HG02870 (cell line): Measurements from ENCODE around the gene FBXW7.
A peak's percentile ranks its signal among the peaks of the same experiment; 100 is the strongest.

Experiments used
- ATAC-seq: cut with Tn5 transposase; IDR thresholded peaks from one replicate; pipeline ENCODE4 v1.9.1; 2021; ENCODE audit warnings: mild to moderate bottlenecking, moderate library complexity; ENCODE audit not compliant: unreplicated experiment

The FBXW7 gene

GRCh38 chr4:152513078-152513477 is 22.8 kb downstream of the FBXW7 start:
- no peak for ATAC-seq

- no peak for ATAC-seq
Measured at GRCh38 chr4:152512483-152512882, 23.4 kb downstream of the FBXW7 start.

DNA sequence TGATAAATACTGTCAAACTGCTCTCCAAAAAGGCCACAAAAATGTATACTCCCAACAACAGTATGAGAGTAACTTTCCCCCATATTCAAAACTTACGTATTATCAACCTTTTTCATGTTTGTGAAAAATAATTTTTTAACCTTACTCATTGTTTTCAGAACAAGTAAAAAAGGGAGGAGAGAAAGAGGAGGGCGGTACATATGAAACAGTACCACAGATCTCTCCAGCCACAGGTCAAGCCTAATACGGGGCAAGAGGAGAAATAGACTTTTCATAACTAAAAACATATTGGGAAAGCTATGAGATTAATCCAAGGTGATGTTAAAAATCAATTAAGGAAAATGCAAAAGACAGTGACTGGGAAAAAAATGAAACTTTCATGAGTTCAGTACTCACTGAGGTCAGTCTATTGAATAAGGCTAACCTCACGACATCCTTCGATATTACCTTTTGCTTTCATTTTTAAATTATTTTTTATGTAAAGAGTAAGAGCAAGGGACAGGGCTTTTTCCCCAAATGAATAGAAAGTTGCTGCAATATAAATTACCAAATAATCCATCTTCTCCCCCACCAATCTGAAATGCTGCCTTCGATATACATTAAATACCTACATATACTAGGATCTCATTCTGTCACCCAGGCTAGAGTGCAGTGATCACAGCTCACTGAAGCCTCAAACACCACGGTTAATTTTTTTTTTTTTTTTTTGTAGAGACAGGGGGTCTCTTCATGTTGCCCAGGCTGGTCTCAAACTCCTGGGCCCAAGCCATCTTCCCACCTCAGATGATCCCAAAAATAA is 25.3 kb downstream of the FBXW7 start:
- ATAC-seq, result peak; percentile 41

DNA sequence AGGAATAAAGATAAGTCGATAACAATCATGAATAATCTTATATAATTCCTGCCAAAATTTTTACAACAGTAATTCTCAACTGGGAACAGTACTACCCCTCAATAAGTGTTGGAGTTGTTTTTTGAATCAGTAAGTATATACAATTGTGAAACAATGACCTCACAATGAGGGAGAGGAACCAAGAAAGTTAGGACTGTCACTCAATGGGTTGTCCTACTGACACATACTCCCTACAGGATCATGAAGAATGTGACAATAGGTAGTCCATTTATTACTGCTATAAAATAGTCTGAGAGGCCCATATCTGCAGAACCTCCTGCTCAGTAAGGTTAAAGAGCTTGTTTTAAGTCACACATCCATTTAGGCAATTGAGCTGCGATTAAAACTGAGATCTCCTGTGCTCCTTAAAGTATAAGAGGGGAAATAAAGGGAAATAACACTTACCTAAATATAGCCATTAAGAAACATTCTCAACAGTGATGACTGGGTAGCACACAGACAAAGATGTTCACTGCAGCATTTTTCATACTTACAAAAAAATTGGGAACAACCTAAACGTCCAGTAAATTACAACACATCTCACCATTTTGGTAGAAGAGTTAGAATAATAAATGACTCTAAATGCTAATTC is 26.2 kb downstream of the FBXW7 start:
- no peak for ATAC-seq

- ATAC-seq, result no peak
Measured at GRCh38 chr4:152508818-152509217, 27.1 kb downstream of the FBXW7 start.

GRCh38 chr4:152508386-152508785 is 27.5 kb downstream of the FBXW7 start:
- ATAC-seq, result no peak

- no peak for ATAC-seq
Measured at GRCh38 chr4:152503653-152504290, 32.1 kb downstream of the FBXW7 start.

- ATAC-seq, result peak; percentile 37
Measured at GRCh38 chr4:152501846-152502536, 33.9 kb downstream of the FBXW7 start.

GRCh38 chr4:152500800-152501434 is 35.0 kb downstream of the FBXW7 start:
- peak; percentile 56 for ATAC-seq

DNA sequence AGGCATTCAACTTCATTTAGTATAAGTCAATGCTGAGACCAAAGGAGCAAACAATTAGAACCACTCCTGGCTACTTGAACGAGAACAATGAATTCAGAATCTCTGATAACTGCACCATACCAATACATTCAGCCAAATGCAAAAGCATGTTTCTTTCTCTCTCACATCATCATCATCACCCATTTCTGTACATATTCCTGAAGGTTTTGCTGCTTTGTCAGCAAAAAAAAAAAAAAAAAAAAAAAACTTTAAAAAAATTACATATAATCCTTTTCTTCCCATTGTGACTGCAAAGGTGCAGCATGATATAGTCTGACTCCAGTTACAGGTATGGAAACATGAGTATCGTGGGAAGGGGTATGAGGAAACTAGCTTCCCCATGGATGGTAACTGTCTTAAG is 35.6 kb downstream of the FBXW7 start:
- no peak for ATAC-seq

DNA sequence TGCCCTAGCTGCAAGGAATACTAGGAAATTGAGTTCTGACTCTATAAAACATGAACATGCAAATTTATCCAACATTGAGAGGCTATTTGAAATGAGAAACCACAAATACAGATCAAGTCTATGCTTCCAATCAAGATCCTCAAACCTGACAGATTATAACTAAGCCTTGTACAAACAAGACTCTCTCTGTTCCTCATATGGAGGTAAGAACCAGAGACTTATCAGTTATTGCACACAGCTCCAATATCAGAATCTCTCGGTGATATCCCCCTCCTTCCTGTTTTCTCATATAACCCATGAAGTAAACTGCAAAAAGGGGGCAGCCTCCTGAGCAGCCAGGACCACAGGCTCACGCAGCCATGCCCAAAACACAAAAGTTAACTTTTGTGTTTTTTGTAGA is 36.5 kb downstream of the FBXW7 start:
- no peak for ATAC-seq

DNA sequence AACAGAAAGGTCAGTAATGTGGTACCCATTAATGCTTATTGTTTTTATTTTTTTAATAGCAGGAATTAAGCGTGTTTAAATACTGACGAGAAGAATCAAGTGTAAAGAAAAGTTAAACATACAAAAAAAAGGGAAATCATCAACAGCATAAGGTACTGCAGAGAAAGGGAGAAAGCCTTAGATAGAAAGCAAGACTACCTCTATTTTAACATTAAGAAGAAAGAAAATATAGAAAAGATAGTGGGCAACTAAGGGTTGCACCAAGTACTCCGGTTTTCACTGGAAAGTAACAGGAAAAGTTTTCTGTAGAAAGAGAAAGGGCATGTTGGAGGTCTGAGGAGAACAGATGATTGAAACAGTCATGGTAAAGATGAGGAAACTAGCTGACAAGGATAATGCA is 41.9 kb downstream of the FBXW7 start:
- no peak for ATAC-seq

DNA sequence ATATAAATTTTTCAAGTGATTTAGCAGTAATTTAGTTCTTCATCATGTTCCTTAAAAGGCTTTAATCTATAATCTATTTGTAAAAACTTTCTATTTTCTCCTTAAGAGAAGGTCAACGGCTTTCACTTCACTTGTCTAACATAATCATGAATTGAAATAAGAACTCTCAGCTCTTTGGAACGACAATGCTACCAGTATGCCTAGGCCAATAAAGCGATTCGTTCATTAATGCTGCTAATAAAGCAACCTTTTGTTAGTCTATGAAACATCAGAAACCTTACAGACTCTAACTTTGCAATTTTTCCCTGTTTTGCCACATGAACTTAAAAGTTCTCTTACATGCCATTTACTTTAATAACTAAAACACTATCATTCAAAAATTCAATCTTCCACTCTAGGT is 47.6 kb downstream of the FBXW7 start:
- no peak for ATAC-seq

GRCh38 chr4:152486429-152487389 is 49.2 kb downstream of the FBXW7 start:
- ATAC-seq, result no peak

GRCh38 chr4:152485726-152486276 is 50.1 kb downstream of the FBXW7 start:
- peak; percentile 99 for ATAC-seq

- ATAC-seq, result no peak
Measured at GRCh38 chr4:152482211-152482610, 53.7 kb downstream of the FBXW7 start.

DNA sequence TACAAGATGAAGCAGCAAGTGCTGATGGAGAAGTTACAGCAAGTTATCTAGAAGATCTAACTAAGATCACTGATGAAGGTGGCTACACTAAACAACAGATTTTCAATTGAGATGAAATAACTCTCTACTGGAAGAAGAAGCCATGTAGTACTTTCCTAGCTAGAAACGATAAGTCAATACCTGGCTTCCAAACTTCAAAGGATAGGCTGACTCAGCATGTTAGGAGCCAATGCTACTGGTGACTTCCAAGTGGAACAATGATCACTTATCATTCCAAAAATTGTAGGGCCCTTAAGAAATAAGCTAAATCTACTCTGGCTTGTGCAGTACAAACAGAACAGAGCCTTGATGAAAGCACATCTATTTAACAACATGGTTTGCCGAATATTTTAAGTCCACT is 55.0 kb downstream of the FBXW7 start:
- ATAC-seq, result no peak

DNA sequence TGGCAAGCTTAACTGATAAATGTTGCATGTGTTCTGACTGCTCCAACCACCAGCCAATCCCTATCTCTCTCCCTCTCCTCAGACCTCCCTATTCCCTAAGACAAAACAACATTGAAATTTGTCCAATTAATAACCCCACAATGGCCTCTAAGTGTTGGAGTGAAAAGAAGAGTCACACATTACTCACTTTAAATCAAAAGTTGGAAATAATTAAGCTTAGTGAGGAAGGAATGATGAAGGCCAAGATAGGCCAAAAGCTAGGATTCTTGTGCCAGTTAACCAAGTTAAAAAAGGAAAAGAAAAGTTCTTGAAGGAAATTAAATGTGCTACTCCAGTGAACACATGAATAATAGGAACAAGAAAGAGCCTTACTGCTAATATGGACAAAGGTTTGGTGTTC is 55.6 kb downstream of the FBXW7 start:
- ATAC-seq, result no peak

DNA sequence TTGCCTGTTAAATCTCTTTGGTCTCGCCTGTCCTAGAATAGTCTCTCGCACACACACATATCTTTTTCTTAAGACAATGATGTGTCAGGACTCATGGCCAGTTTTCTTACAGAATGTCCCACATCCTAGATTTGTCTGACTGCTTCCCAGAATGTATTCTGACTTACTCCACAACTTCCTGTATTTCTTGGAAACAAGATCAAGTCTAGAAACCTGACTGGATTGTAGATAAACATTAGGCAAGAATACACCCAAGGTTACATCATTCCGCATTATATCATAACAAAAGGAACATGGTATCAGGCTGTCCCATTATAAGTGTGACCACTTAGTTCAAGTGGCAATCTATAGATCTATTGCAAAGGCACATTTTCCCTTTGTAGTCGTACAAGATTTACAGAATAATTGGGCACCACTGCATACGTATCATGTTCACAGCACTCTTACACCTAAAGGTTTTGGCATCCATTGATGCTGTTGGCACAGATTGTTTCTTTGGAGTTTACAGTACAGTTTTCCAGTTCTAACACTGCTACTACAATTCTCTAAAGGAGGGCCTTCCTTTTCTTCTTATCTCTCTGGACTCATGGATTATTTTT is 56.4 kb downstream of the FBXW7 start:
- no peak for ATAC-seq
